Sigmoid colon (tissue), 3 donors: ENCODE data around the gene SGPP2.

Experiments used
- POLR2A ChIP-seq, 2 donors: fragments of 450-650 bp; IDR thresholded peaks; one replicate each; pipeline ENCODE4 v1.6.1; 2016; ENCODE audit warnings: antibody characterized with exemption in 2 of 2, mild to moderate bottlenecking in 2 of 2, moderate library complexity in 2 of 2
- TF ChIP-seq, protein P1 (sequence below), 4 experiments: fragments of 450-650 bp in 3 of 4; fragments of 200-600 bp in 1 of 4; IDR thresholded peaks; one replicate each; pipeline ENCODE4 v1.5.1; 2016 to 2019; ENCODE audit warnings: antibody characterized with exemption in 4 of 4, mild to moderate bottlenecking in 3 of 4, moderate library complexity in 2 of 4

DNA sequence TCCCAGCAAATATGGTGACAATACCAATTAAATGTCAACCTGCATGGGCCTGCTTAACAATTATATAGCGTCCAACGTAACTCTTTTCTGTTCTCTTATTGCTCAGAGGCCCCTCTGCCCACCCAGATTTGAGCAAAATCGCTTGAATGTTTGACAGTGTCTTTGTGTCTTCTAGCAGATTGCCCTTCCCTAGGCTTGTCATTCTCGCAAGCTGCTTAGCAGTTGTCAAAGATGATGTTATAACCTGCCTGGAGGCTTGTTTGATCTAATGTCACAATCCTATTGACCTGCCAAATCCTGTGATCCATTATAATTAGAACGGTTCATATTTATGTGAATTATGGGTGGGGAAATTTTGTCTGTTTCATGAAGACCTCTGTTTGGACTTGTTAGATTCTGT lies 122.7 kb downstream of the SGPP2 start:
- TF ChIP-seq, protein P1, sequence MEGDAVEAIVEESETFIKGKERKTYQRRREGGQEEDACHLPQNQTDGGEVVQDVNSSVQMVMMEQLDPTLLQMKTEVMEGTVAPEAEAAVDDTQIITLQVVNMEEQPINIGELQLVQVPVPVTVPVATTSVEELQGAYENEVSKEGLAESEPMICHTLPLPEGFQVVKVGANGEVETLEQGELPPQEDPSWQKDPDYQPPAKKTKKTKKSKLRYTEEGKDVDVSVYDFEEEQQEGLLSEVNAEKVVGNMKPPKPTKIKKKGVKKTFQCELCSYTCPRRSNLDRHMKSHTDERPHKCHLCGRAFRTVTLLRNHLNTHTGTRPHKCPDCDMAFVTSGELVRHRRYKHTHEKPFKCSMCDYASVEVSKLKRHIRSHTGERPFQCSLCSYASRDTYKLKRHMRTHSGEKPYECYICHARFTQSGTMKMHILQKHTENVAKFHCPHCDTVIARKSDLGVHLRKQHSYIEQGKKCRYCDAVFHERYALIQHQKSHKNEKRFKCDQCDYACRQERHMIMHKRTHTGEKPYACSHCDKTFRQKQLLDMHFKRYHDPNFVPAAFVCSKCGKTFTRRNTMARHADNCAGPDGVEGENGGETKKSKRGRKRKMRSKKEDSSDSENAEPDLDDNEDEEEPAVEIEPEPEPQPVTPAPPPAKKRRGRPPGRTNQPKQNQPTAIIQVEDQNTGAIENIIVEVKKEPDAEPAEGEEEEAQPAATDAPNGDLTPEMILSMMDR (IDR thresholded peaks at IDR 0.05) = no peak
- TF ChIP-seq POLR2A (IDR thresholded peaks at IDR 0.05) = no peak
